GM19455 (cell line): ENCODE measurements around the gene ZNF710.

Experiments
- ATAC-seq: cut with Tn5 transposase; IDR thresholded peaks from one replicate; pipeline ENCODE4 v1.9.1; 2021; ENCODE audit not compliant: unreplicated experiment

The ZNF710 gene

GRCh38 chr15:90036806-90037510 lies 35.8 kb downstream of the ZNF710 start:
- ATAC-seq: no peak

- ATAC-seq: no peak
These were observed 36.4 kb downstream of the ZNF710 start for GRCh38 chr15:90037511-90037860.

- no peak for ATAC-seq
These were observed 37.0 kb downstream of the ZNF710 start for GRCh38 chr15:90037961-90038631.

- no peak for ATAC-seq
These were observed 37.5 kb downstream of the ZNF710 start for GRCh38 chr15:90038632-90039095.

DNA sequence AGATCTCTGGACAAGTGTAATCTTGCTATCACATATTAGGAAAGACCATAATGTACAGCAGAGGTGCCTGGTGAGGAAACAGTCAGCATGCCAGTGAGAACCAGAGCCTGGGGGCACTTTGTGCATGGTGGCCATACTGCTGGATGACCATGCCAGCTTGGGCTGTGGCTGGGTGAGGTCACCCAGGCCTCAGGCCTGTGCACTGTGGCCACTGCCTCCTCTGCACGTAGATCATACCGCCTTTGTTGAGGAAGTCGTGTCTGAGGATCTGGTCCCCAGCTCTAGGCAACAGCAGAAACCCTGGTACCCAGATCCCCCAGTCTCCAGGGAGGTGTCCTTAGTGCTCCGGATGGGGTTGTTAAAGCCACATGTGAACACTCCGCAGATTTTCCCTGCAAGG lies 38.9 kb downstream of the ZNF710 start:
- ATAC-seq: no peak

GRCh38 chr15:90040618-90041017 lies 39.5 kb downstream of the ZNF710 start:
- ATAC-seq: no peak

- no peak for ATAC-seq
These were observed 41.2 kb downstream of the ZNF710 start for GRCh38 chr15:90042356-90042755.

- no peak for ATAC-seq
These were observed 41.8 kb downstream of the ZNF710 start for GRCh38 chr15:90042766-90043529.

- ATAC-seq: no peak
These were observed 42.4 kb downstream of the ZNF710 start for GRCh38 chr15:90043530-90044010.

- ATAC-seq: no peak
These were observed 43.1 kb downstream of the ZNF710 start for GRCh38 chr15:90044191-90044590.

DNA sequence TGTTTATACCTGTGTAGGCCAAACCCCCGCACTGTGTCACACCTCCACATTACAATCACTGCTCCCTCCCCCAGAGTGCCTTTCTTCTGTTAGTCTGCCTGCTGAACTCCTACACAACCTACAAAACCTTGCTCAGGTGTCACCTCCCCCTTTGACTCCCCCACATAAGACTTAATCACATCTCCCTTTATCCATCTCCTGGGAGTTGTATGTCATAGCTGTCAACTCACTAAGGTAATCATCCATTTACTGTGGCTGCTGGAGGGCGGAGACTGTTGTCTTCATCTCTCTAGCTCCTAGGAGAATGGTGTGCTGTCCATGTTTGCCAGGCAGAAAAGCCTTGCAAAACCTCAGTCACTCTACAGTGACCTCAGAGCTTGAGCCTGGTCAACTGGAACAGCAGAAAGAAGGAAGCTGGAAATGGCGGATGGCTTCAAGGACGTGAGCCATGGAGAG lies 43.8 kb downstream of the ZNF710 start:
- ATAC-seq: no peak

DNA sequence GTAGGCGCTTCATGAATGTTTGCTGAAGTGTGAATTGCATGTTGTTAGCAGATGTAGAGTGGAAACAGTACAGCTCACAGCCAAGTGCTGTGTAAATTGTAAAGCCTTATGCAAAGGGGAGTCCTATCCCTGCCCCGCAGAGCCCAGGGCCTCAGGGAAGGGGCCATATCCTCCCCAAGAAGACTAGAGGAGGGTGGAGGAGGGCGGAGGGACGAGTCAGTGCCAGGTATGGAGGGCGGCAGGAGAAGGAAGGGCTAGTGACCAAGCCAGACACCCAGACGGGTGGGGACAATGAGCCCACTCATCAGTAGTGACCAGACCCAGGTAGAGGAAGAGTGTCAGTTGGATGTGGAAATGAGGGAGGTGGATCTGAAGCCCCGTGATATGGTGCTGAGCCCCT lies 45.2 kb downstream of the ZNF710 start:
- ATAC-seq: no peak

DNA sequence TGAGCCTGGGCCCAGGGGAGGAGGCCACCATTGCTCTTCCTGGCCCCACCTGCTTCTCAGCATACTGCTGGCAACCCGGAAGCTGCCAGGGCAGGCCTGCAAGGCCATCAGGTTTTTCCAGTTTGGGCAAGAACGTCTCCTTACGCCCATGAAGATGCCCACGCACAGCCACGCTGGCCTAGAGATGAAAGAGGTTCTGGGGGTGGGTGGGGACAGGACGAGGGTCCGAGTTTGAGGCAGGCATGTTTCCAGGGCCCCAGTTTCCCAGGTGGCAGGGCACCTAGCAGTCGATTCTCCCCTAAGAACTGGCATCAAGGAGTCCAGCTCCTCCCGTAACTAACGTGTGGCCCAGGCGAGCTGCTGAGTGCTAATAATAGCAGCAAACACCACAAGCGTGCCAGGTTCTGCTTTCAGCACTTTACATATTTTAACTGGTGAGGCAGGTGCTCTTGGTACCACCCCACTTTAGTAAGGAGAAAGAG lies 45.8 kb downstream of the ZNF710 start:
- no peak for ATAC-seq

DNA sequence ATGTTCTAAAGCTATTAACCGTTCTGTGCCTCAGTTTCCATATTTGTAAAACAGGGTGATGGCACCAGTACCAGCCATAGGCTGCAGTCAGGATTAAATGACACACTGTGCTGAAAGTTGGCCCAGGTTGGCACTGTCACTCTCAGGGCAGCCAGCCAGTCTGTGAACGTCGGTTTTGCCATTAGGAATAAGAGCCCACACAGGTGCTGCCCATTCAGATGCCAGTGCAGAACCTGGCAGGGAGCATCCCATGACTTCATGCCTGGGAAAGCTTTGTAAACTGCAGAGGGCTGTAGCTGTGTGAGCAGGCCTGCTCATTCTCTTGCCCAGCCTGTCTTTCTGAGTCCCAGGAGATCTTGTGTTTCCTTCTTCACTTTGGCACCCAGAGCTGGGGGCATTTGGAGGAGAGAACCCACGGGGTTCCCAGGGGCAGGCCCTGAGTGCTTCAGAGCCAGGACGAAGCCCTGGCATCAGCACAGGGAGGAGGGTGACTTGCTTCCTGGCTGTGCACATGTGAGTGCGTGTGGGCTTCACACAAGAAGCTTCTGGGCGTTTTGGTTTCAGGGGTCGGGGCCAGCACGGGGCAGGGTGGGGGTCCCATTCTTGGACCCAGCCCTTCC lies 46.9 kb downstream of the ZNF710 start:
- no peak for ATAC-seq

DNA sequence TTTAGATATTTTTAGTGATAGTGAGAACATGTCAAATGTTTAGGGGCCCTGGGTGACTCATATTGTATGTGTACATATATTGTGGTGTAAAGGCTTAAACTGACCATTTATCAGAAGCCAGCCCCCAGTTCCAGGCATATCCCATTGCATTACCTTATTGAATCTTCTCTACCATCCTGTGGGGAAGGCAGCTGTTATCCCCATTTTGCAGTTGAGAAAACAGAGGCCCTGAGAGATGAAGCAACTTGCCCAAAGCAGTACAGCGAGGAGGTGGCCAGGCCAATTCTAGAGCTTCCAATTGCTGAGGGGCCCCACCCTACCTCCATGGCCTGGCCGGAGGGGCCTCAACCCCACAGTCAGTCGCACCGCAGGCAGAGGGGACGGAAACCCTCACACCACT lies 47.9 kb downstream of the ZNF710 start:
- no peak for ATAC-seq

GRCh38 chr15:90049666-90050604 lies 48.8 kb downstream of the ZNF710 start:
- no peak for ATAC-seq

DNA sequence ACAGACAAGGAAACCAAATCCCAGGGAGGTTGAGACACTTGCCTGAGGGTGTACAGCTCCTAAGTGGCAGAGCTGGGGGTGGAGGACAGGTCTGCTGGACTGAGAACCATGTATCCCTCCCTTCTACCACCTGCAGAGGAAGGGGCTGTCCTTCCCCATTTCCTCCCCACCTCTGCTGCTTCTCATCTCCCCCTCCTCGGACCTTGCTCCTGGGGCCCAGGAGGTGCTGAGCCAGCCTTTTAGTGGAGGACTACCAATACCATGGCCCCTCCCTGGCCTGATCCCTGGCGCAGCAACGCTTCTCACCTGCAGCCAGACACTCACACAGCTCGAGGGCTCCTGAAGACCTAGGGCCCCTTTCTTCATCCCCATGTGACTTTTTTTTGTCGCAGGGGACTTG lies 50.8 kb downstream of the ZNF710 start:
- ATAC-seq: no peak

- no peak for ATAC-seq
These were observed 52.8 kb downstream of the ZNF710 start for GRCh38 chr15:90053685-90054466.

GRCh38 chr15:90054618-90055097 lies 53.5 kb downstream of the ZNF710 start:
- ATAC-seq: no peak
